Neuronal stem cell (in vitro differentiated cells): ENCODE measurements around the gene QPCT.

Experiments
- DNase-seq: peaks from one replicate; pipeline ENCODE4 v3.0.0-alpha.2; 2013; ENCODE audit warnings: low spot score
- H2AFZ ChIP-seq: one replicate; pipeline ENCODE4 v1.6.1; 2013; ENCODE audit warnings: mild to moderate bottlenecking, low read length, inconsistent platforms
- H2AK5ac ChIP-seq: 2 replicates; pipeline ENCODE4 v1.6.1; 2013; ENCODE audit warnings: low read depth, mild to moderate bottlenecking, inconsistent platforms, low read length, moderate library complexity, mixed read lengths
- H2BK120ac ChIP-seq: 2 replicates; pipeline ENCODE4 v1.6.1; 2013; ENCODE audit warnings: low read depth, mild to moderate bottlenecking, inconsistent platforms, low read length, moderate library complexity, mixed read lengths
- H2BK12ac ChIP-seq: one replicate; pipeline ENCODE4 v1.6.1; 2013; ENCODE audit warnings: low read length, inconsistent platforms
- H2BK15ac ChIP-seq: 2 replicates; pipeline ENCODE4 v1.6.1; 2013; ENCODE audit warnings: mild to moderate bottlenecking, low read length, inconsistent platforms, mixed read lengths
- H2BK5ac ChIP-seq: one replicate; pipeline ENCODE4 v1.6.1; 2013; ENCODE audit warnings: inconsistent platforms, mild to moderate bottlenecking, low read length, moderate library complexity
- H3K14ac ChIP-seq: one replicate; pipeline ENCODE4 v1.6.1; 2013; ENCODE audit warnings: low read length, inconsistent platforms
- H3K18ac ChIP-seq: 2 replicates; pipeline ENCODE4 v1.6.1; 2013; ENCODE audit warnings: low read length, inconsistent platforms
- H3K23ac ChIP-seq: 2 replicates; pipeline ENCODE4 v1.6.1; 2013; ENCODE audit warnings: low read depth, mild to moderate bottlenecking, mixed read lengths, low read length, inconsistent platforms; ENCODE audit not compliant: poor library complexity
- H3K27ac ChIP-seq: replicated peaks from 3 replicates; pipeline ENCODE4 v1.5.1; 2013; ENCODE audit warnings: low read length, inconsistent platforms
- H3K27me3 ChIP-seq, 3 experiments: 2 replicates each; pipeline ENCODE4 v1.6.1; 2013; ENCODE audit warnings: low read length in 3 of 3, mild to moderate bottlenecking in 2 of 3, inconsistent platforms in 1 of 3, low read depth in 1 of 3, mixed read lengths in 1 of 3, moderate library complexity in 1 of 3; ENCODE audit not compliant: control insufficient read depth in 3 of 3, insufficient read depth in 3 of 3
- H3K36me3 ChIP-seq, 2 donors: replicated peaks in 1 of 2; 2 replicates each; pipeline ENCODE4 v1.6.1; 2013; ENCODE audit warnings: low read length in 2 of 2; ENCODE audit not compliant: control insufficient read depth in 2 of 2, insufficient read depth in 2 of 2
- H3K4ac ChIP-seq: 2 replicates; pipeline ENCODE4 v1.6.1; 2013; ENCODE audit warnings: inconsistent platforms, mild to moderate bottlenecking, low read length, moderate library complexity
- H3K4me1 ChIP-seq, 2 donors: 1 replicate in 1 of 2; 2 replicates in 1 of 2; pipeline ENCODE4 v1.6.1; 2013; ENCODE audit warnings: low read length in 2 of 2, low read depth in 1 of 2; ENCODE audit not compliant: control insufficient read depth in 2 of 2, insufficient read depth in 1 of 2
- H3K4me2 ChIP-seq: one replicate; pipeline ENCODE4 v1.6.1; 2013; ENCODE audit warnings: mild to moderate bottlenecking, low read length, inconsistent platforms; ENCODE audit not compliant: insufficient read depth, poor library complexity, severe bottlenecking
- H3K4me3 ChIP-seq, 2 donors: 2 replicates each; pipeline ENCODE4 v1.5.1; 2013; ENCODE audit warnings: low read length in 2 of 2, mild to moderate bottlenecking in 2 of 2, inconsistent platforms in 1 of 2, moderate library complexity in 1 of 2
- H3K79me1 ChIP-seq: one replicate; pipeline ENCODE4 v1.6.1; 2013; ENCODE audit warnings: low read depth, mild to moderate bottlenecking, inconsistent platforms, low read length, moderate library complexity
- H3K9ac ChIP-seq: one replicate; pipeline ENCODE4 v1.6.1; 2013; ENCODE audit warnings: mild to moderate bottlenecking, low read depth, low read length, inconsistent platforms; ENCODE audit not compliant: poor library complexity
- H3K9me3 ChIP-seq, 2 donors: replicated peaks in 1 of 2; 2 replicates each; pipeline versions ENCODE3 to v1.6.1; 2013; ENCODE audit warnings: low read length in 2 of 2, mild to moderate bottlenecking in 2 of 2, inconsistent platforms in 1 of 2, low read depth in 1 of 2, mixed read lengths in 1 of 2, moderate library complexity in 1 of 2; ENCODE audit not compliant: control insufficient read depth in 2 of 2, insufficient read depth in 1 of 2
- H4K8ac ChIP-seq: one replicate; pipeline ENCODE4 v1.6.1; 2013; ENCODE audit warnings: low read depth, mild to moderate bottlenecking, inconsistent platforms, low read length, moderate library complexity
- H4K91ac ChIP-seq: one replicate; pipeline ENCODE4 v1.6.1; 2013; ENCODE audit warnings: low read length, low read depth, mild to moderate bottlenecking, inconsistent platforms; ENCODE audit not compliant: poor library complexity
- WGBS, 2 donors: extraction: QIAGEN DNeasy Blood & Tissue Kit; methylation state at CpG; one replicate each; pipeline ENCODE4 v1.1.7; 2013; ENCODE audit warnings: missing lambda C conversion rate in 2 of 2, mixed read lengths in 1 of 2; ENCODE audit not compliant: insufficient read length in 2 of 2, insufficient replicate concordance in 1 of 2; ENCODE audit errors: extremely low coverage in 2 of 2; 5-methylcytosine and 5-hydroxymethylcytosine counted together

QPCT gene

DNA sequence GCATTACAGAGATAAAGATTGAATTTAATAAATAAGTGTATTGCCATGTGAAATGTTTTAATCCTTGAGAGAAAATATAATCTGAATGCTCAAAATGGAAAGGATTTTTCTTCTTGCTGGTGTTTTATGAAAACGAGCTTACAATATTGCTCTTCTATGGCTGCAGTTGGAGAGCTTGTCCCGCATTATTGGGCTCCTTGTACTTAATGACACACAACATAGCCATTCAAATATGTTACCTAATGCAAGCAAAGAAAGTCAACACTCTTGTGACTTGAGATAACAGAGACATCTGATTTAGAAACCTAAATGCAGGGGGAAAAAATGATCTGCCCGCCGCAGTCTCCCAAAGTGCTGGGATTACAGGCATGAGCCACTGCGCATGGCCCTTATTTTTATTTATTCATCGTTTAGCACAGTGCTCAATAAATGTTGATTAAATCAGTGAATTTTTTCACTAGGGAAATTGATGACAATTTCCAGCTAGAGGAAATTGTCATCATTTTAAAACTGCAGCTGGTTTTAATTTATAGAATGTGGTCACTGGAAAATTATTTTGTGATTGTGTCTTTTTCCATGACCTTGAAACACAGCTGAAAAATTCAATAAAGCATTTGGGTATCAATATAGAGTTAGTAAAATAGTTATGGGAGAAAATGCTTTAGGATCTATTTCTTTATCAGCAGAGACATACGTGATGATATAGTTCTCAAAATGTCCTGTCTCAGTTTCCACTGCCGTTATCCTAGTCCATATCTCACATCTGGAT, 17.4 kb upstream of the QPCT start:
- WGBS, 2 donors = no CpG with 5 or more reads among the region's 8 CpGs
- Histone ChIP-seq H2BK5ac (no peak overlapping the region), H3K27ac (no peak overlapping the region), H2BK15ac (no peak overlapping the region), H3K4me2 (no peak overlapping the region), H2BK12ac (no peak overlapping the region), H3K27me3 (peaks cover 0 to 11% (median 10%) of the 10 kb centered on the region in 3 experiments), H3K9ac (no peak overlapping the region), H4K8ac (no peak overlapping the region), H4K91ac (no peak overlapping the region), H3K14ac (no peak overlapping the region), H3K4me3 (no peak overlapping the region), H2AFZ (no peak overlapping the region), H3K18ac (no peak overlapping the region), H3K4ac (no peak overlapping the region), H3K79me1 (no peaks in the 10 kb centered on the region), H2BK120ac (no peak overlapping the region), H3K36me3 (peaks cover 0 to 5% of the 10 kb centered on the region in 2 donors), H3K9me3 (no peaks in the 10 kb centered on the region), H2AK5ac (no peak overlapping the region), H3K4me1 (peaks cover 2 to 5% of the 10 kb centered on the region in 2 donors), H3K23ac (no peak overlapping the region)
- no peak for DNase-seq

DNA sequence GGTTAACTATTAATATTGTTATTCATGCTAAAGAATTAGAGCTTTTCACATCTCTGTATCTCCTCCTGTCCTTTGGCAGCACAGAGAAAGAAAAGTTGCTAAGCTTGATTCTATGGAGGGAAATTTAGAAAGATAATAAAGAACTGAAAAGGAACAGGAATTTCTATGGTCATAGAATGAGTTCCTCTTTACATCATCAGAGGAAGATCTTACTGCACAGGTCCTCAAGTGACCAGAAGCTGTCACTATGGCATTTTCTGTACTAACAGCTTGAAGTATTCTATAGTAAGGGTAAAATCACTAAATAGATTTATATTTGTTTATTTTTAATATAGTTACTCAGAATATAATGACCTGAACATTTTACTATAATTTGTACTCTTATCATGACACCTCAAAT, 13.7 kb upstream of the QPCT start:
- no peak overlapping the region for H3K27ac ChIP-seq
- no peak overlapping the region for H3K14ac ChIP-seq
- H3K4me3 ChIP-seq = no peak overlapping the region

GRCh38 chr2:37332560-37332959, 11.9 kb upstream of the QPCT start:
- Histone ChIP-seq H2BK15ac (no peak overlapping the region), H2BK5ac (no peak overlapping the region), H3K79me1 (no peaks in the 10 kb centered on the region), H4K91ac (no peak overlapping the region), H3K27me3 (peaks cover 0 to 6% (median 0%) of the 10 kb centered on the region in 3 experiments), H3K4me1 (no peaks in the 10 kb centered on the region), H3K4me3 (no peak overlapping the region), H3K27ac (no peak overlapping the region), H3K14ac (no peak overlapping the region), H2BK12ac (no peak overlapping the region), H2AK5ac (no peak overlapping the region), H4K8ac (no peak overlapping the region), H2AFZ (no peak overlapping the region), H3K9ac (no peak overlapping the region), H3K18ac (no peak overlapping the region), H3K36me3 (no peaks in the 10 kb centered on the region), H3K23ac (no peak overlapping the region), H3K9me3 (no peaks in the 10 kb centered on the region), H3K4me2 (no peak overlapping the region), H3K4ac (no peak overlapping the region), H2BK120ac (no peak overlapping the region)
- WGBS, 2 donors = no CpG with 5 or more reads among the region's 3 CpGs
- DNase-seq = no peak

More for the DNA sequence above, 13.7 kb upstream of the QPCT start:
- no peak overlapping the region for H3K9ac ChIP-seq
- H3K4ac ChIP-seq = no peak overlapping the region
- no peaks in the 10 kb centered on the region for H3K4me1 ChIP-seq
- no peak overlapping the region for H2BK120ac ChIP-seq
- H2AK5ac ChIP-seq = no peak overlapping the region
- H3K4me2 ChIP-seq = no peak overlapping the region
- no peak overlapping the region for H2AFZ ChIP-seq
- H2BK15ac ChIP-seq = no peak overlapping the region
- H2BK5ac ChIP-seq = no peak overlapping the region
- no peak overlapping the region for H4K91ac ChIP-seq
- no peak overlapping the region for H4K8ac ChIP-seq
- DNase-seq = no peak
- peaks cover 0 to 9% (median 2%) of the 10 kb centered on the region in 3 experiments for H3K27me3 ChIP-seq
- H3K18ac ChIP-seq = no peak overlapping the region
- no peaks in the 10 kb centered on the region for H3K9me3 ChIP-seq
- H2BK12ac ChIP-seq = no peak overlapping the region
- H3K23ac ChIP-seq = no peak overlapping the region
- H3K36me3 ChIP-seq = no peaks in the 10 kb centered on the region
- H3K79me1 ChIP-seq = no peaks in the 10 kb centered on the region

GRCh38 chr2:37333256-37333655, 11.2 kb upstream of the QPCT start:
- H3K4me2 ChIP-seq = no peak overlapping the region
- H2AK5ac ChIP-seq = no peak overlapping the region
- no peak overlapping the region for H3K14ac ChIP-seq
- H3K23ac ChIP-seq = no peak overlapping the region
- H3K4me1 ChIP-seq = no peaks in the 10 kb centered on the region
- no peak overlapping the region for H2BK12ac ChIP-seq
- H3K4me3 ChIP-seq = no peak overlapping the region
- no peak overlapping the region for H2BK5ac ChIP-seq
- no peak overlapping the region for H2AFZ ChIP-seq
- no peak overlapping the region for H2BK120ac ChIP-seq
- no CpG with 5 or more reads among the region's 2 CpGs for WGBS, 2 donors
- H3K36me3 ChIP-seq = no peaks in the 10 kb centered on the region
- no peak overlapping the region for H3K9ac ChIP-seq
- DNase-seq = no peak
- no peaks in the 10 kb centered on the region for H3K79me1 ChIP-seq
- no peak overlapping the region for H3K27ac ChIP-seq
- no peak overlapping the region for H2BK15ac ChIP-seq
- no peak overlapping the region for H3K4ac ChIP-seq
- H3K9me3 ChIP-seq = no peaks in the 10 kb centered on the region
- H4K8ac ChIP-seq = no peak overlapping the region
- peaks cover 0 to 6% (median 0%) of the 10 kb centered on the region in 3 experiments for H3K27me3 ChIP-seq
- H4K91ac ChIP-seq = no peak overlapping the region
- no peak overlapping the region for H3K18ac ChIP-seq
